Naive thymus-derived CD4-positive, alpha-beta T cell (primary cell): ENCODE measurements around the gene ERI3. TPM values are rescaled to one million over a fixed set of nuclear protein-coding genes. Genes with fewer than 3 reads are reported as not detected.

Experiments
- ATAC-seq: fragments of 150-1000 bp; cut with Tn5 transposase; 2 replicates; pipeline ENCODE4 v1.10.0; 2021; ENCODE audit warnings: mild to moderate bottlenecking, moderate library complexity
- CTCF ChIA-PET: fragments of 350-600 bp; sonication (Branson Sonifier 250); formaldehyde crosslinking; loops from one replicate; lab custom pipeline; 2021; ENCODE audit warnings: antibody characterized with exemption; lab: Charles Lee
- POLR2A ChIA-PET: fragments of 350-600 bp; sonication (Branson Sonifier 250); formaldehyde crosslinking; loops from one replicate; lab custom pipeline; 2021; ENCODE audit warnings: antibody characterized with exemption, inconsistent platforms; lab: Charles Lee
- DNase-seq, 9 donors: peaks; one replicate each; pipeline versions ENCODE4 v3.0.0 to v3.0.0-alpha.2; 2020 to 2022; ENCODE audit warnings: mixed read lengths in 1 of 9
- H3K27ac ChIP-seq: one replicate; pipeline ENCODE4 v1.7.0; 2013; ENCODE audit warnings: mild to moderate bottlenecking, low read depth, low read length, moderate library complexity
- H3K27me3 ChIP-seq, 2 donors: one replicate each; pipeline ENCODE4 v1.7.0; 2013; ENCODE audit warnings: low read length in 2 of 2, mild to moderate bottlenecking in 2 of 2, moderate library complexity in 2 of 2; ENCODE audit not compliant: control insufficient read depth in 2 of 2, insufficient read depth in 2 of 2
- H3K36me3 ChIP-seq, 3 experiments: 1 replicate in 2 of 3; 2 replicates in 1 of 3; pipeline ENCODE4 v1.7.0; 2013; ENCODE audit warnings: low read length in 3 of 3, mild to moderate bottlenecking in 3 of 3, moderate library complexity in 1 of 3; ENCODE audit not compliant: insufficient read depth in 3 of 3, control insufficient read depth in 2 of 3
- H3K4me1 ChIP-seq, 2 donors: one replicate each; pipeline ENCODE4 v1.7.0; 2013; ENCODE audit warnings: low read length in 2 of 2, mild to moderate bottlenecking in 2 of 2, moderate library complexity in 1 of 2; ENCODE audit not compliant: control insufficient read depth in 2 of 2, insufficient read depth in 2 of 2
- H3K4me3 ChIP-seq: 2 replicates; pipeline ENCODE4 v1.7.0; 2013; ENCODE audit warnings: mild to moderate bottlenecking, low read length
- H3K9me3 ChIP-seq, 3 experiments: 1 replicate in 2 of 3; 2 replicates in 1 of 3; pipeline ENCODE4 v1.7.0; 2013; ENCODE audit warnings: low read length in 3 of 3; ENCODE audit not compliant: control insufficient read depth in 2 of 3
- H3K27ac Mint-ChIP-seq, 9 donors: one replicate each; pipeline ENCODE4 v1.8.0; 2020 to 2022; ENCODE audit warnings: mixed read lengths in 9 of 9, mild to moderate bottlenecking in 8 of 9, moderate library complexity in 5 of 9, inconsistent platforms in 2 of 9
- H3K27me3 Mint-ChIP-seq, 5 donors: one replicate each; pipeline ENCODE4 v1.8.0; 2021 to 2022; ENCODE audit warnings: mixed read lengths in 5 of 5, mild to moderate bottlenecking in 1 of 5
- H3K36me3 Mint-ChIP-seq, 5 donors: one replicate each; pipeline ENCODE4 v1.8.0; 2020 to 2022; ENCODE audit warnings: mixed read lengths in 5 of 5, mild to moderate bottlenecking in 3 of 5, inconsistent platforms in 1 of 5
- H3K4me1 Mint-ChIP-seq, 7 donors: one replicate each; pipeline ENCODE4 v1.8.0; 2020 to 2022; ENCODE audit warnings: mixed read lengths in 7 of 7, mild to moderate bottlenecking in 3 of 7, inconsistent platforms in 1 of 7
- H3K4me3 Mint-ChIP-seq, 10 donors: one replicate each; pipeline ENCODE4 v1.8.0; 2020 to 2022; ENCODE audit warnings: mild to moderate bottlenecking in 10 of 10, mixed read lengths in 10 of 10, moderate library complexity in 6 of 10, inconsistent platforms in 2 of 10
- H3K9me3 Mint-ChIP-seq, 11 donors: one replicate each; pipeline ENCODE4 v1.8.0; 2020 to 2022; ENCODE audit warnings: mixed read lengths in 11 of 11, mild to moderate bottlenecking in 4 of 11, inconsistent platforms in 1 of 11, moderate library complexity in 1 of 11
- intact Hi-C, 2 donors: fragments of 100-400 bp; cut with micrococcal nuclease; formaldehyde crosslinking; loops; one replicate each; pipeline ENCODE4 v1.15.1; 2023
- polyA plus RNA-seq, 2 donors: library from polyadenylated mRNA; unstranded; fragments of 300-500 nt; fragmentation: Illumina TruSeq; gene quantifications; one replicate each; pipeline ENCODE4 v1.2.3, GENCODE V29; 2021
- total RNA-seq, 6 experiments: library from RNA in 5 of 6; stranded (reverse) in 5 of 6; gene quantifications; 1 replicate in 5 of 6; 2 replicates in 1 of 6; pipeline ENCODE4 v1.2.3 and lab custom pipeline; 2021 to 2026

The ERI3 gene
- total and polyA plus RNA-seq, 7 experiments from 2014 or later: 28.7 to 40.4 (median 36.2) TPM

- peaks cover 10 to 33% (median 25%) of the 10 kb centered on the region in 7 donors for H3K4me1 Mint-ChIP-seq
- peaks cover 0 to 14% (median 8%) of the 10 kb centered on the region in 5 donors for H3K36me3 Mint-ChIP-seq
- peak overlapping the region in 8 of 10 donors; percentile 6 to 61 (median 28) for H3K4me3 Mint-ChIP-seq
- Histone ChIP-seq H3K27ac (no peak overlapping the region), H3K4me3 (no peak overlapping the region), H3K4me1 (peaks cover 0 to 17% of the 10 kb centered on the region in 2 donors), H3K27me3 (no peaks in the 10 kb centered on the region), H3K9me3 (no peaks in the 10 kb centered on the region), H3K36me3 (peaks cover 0 to 3% (median 0%) of the 10 kb centered on the region in 3 experiments)
- intact Hi-C loops: no loop called here
- no peak for DNase-seq
- peak overlapping the region in 4 of 9 donors; percentile 8 to 68 (median 37) for H3K27ac Mint-ChIP-seq
- CTCF ChIA-PET: interaction anchor here (0.6 kb wide), 1 partner anchor 38 kb away, joined by 4 read pairs; no protein-coding TSS in a partner anchor
- H3K27me3 Mint-ChIP-seq: no peaks in the 10 kb centered on the region
- ATAC-seq: no peak
- H3K9me3 Mint-ChIP-seq: no peaks in the 10 kb centered on the region
- POLR2A ChIA-PET: no interaction called here
These were observed 81.3 kb downstream of the ERI3 start for GRCh38 chr1:44273560-44274350.

DNA sequence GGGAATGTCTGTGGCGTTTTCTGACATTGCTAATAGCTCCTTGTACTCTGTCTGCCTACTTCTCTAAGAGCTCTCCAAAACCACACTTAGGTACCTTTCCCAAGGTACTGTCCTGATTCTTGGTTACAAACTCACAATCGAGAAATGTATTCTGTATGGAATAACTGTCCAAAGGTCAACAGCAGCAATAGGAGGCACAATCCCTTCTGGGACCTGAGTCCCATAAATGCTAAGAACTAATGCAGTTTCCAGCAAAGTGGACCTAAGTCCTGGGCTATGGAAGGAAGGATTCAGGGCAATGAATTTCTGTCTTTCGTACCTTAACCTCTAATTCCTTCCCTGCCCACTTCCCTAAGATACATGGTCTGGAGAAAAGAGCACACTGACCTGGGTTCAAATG is 82.1 kb downstream of the ERI3 start:
- ATAC-seq: no peak

GRCh38 chr1:44271646-44272045 is 83.4 kb downstream of the ERI3 start:
- POLR2A ChIA-PET: no interaction called here
- DNase-seq: no peak
- H3K4me3 Mint-ChIP-seq: no peak overlapping the region
- H3K27ac ChIP-seq: no peak overlapping the region
- H3K9me3 Mint-ChIP-seq: no peaks in the 10 kb centered on the region
- H3K27ac Mint-ChIP-seq: peak overlapping the region in 2 of 9 donors; percentile 18 to 44
- no peaks in the 10 kb centered on the region for H3K9me3 ChIP-seq
- intact Hi-C loops: no loop called here
- CTCF ChIA-PET: no interaction called here
- no peaks in the 10 kb centered on the region for H3K27me3 ChIP-seq
- ATAC-seq: no peak
- H3K27me3 Mint-ChIP-seq: no peaks in the 10 kb centered on the region
- peaks cover 0 to 3% (median 0%) of the 10 kb centered on the region in 3 experiments for H3K36me3 ChIP-seq
- peaks cover 10 to 44% (median 27%) of the 10 kb centered on the region in 7 donors for H3K4me1 Mint-ChIP-seq
- peaks cover 0 to 16% (median 8%) of the 10 kb centered on the region in 5 donors for H3K36me3 Mint-ChIP-seq
- H3K4me1 ChIP-seq: peaks cover 0 to 17% of the 10 kb centered on the region in 2 donors
- H3K4me3 ChIP-seq: no peak overlapping the region

More for the DNA sequence above, 82.1 kb downstream of the ERI3 start:
- H3K4me1 ChIP-seq: peaks cover 0 to 17% of the 10 kb centered on the region in 2 donors
- H3K4me3 Mint-ChIP-seq: no peak overlapping the region
- intact Hi-C loops: no loop called here
- H3K27ac ChIP-seq: no peak overlapping the region
- no peaks in the 10 kb centered on the region for H3K27me3 ChIP-seq
- peaks cover 0 to 3% (median 0%) of the 10 kb centered on the region in 3 experiments for H3K36me3 ChIP-seq
- DNase-seq: no peak
- H3K36me3 Mint-ChIP-seq: peaks cover 0 to 14% (median 8%) of the 10 kb centered on the region in 5 donors
- ChIA-PET CTCF (no interaction called here), POLR2A (no interaction called here)
- H3K27me3 Mint-ChIP-seq: no peaks in the 10 kb centered on the region
- H3K9me3 ChIP-seq: no peaks in the 10 kb centered on the region
- H3K4me3 ChIP-seq: no peak overlapping the region
- H3K4me1 Mint-ChIP-seq: peaks cover 10 to 37% (median 25%) of the 10 kb centered on the region in 7 donors
- no peaks in the 10 kb centered on the region for H3K9me3 Mint-ChIP-seq
- H3K27ac Mint-ChIP-seq: no peak overlapping the region

GRCh38 chr1:44270686-44271628 is 84.1 kb downstream of the ERI3 start:
- intact Hi-C loops: no loop called here
- H3K4me1 ChIP-seq: peaks cover 0 to 17% of the 10 kb centered on the region in 2 donors
- H3K4me1 Mint-ChIP-seq: peaks cover 10 to 50% (median 31%) of the 10 kb centered on the region in 7 donors
- POLR2A ChIA-PET: no interaction called here
- peaks cover 0 to 3% (median 0%) of the 10 kb centered on the region in 3 experiments for H3K36me3 ChIP-seq
- H3K9me3 Mint-ChIP-seq: no peaks in the 10 kb centered on the region
- H3K4me3 Mint-ChIP-seq: no peak overlapping the region
- no peaks in the 10 kb centered on the region for H3K27me3 Mint-ChIP-seq
- no peak for ATAC-seq
- H3K27ac Mint-ChIP-seq: no peak overlapping the region
- H3K27me3 ChIP-seq: no peaks in the 10 kb centered on the region
- no peak overlapping the region for H3K27ac ChIP-seq
- H3K4me3 ChIP-seq: no peak overlapping the region
- CTCF ChIA-PET: interaction anchor here (1.0 kb wide), 1 partner anchor 54 kb away, joined by 3 read pairs; no protein-coding TSS in a partner anchor
- DNase-seq: no peak
- H3K36me3 Mint-ChIP-seq: peaks cover 0 to 17% (median 8%) of the 10 kb centered on the region in 5 donors
- H3K9me3 ChIP-seq: no peaks in the 10 kb centered on the region

- ChIA-PET CTCF (interaction anchor here (0.6 kb wide), 1 partner anchor 8 kb away, joined by 4 read pairs; no protein-coding TSS in a partner anchor), POLR2A (interaction anchor here (0.6 kb wide), 1 partner anchor 85 kb away, joined by 3 read pairs; no protein-coding TSS in a partner anchor)
- no peaks in the 10 kb centered on the region for H3K27me3 Mint-ChIP-seq
- no peak for DNase-seq
- peaks cover 0 to 15% (median 3%) of the 10 kb centered on the region in 5 donors for H3K36me3 Mint-ChIP-seq
- no peaks in the 10 kb centered on the region for H3K9me3 Mint-ChIP-seq
- no peaks in the 10 kb centered on the region for H3K36me3 ChIP-seq
- no peak overlapping the region for H3K27ac ChIP-seq
- peaks cover 16 to 45% (median 30%) of the 10 kb centered on the region in 7 donors for H3K4me1 Mint-ChIP-seq
- H3K9me3 ChIP-seq: no peaks in the 10 kb centered on the region
- H3K27ac Mint-ChIP-seq: no peak overlapping the region
- H3K4me3 ChIP-seq: no peak overlapping the region
- no peak for ATAC-seq
- intact Hi-C loops: no loop called here
- no peaks in the 10 kb centered on the region for H3K27me3 ChIP-seq
- no peaks in the 10 kb centered on the region for H3K4me1 ChIP-seq
- H3K4me3 Mint-ChIP-seq: no peak overlapping the region
These were observed 87.0 kb downstream of the ERI3 start for GRCh38 chr1:44268054-44268453.

GRCh38 chr1:44267438-44267837 is 87.6 kb downstream of the ERI3 start:
- peaks cover 0 to 19% (median 3%) of the 10 kb centered on the region in 5 donors for H3K36me3 Mint-ChIP-seq
- DNase-seq: no peak
- intact Hi-C loops: no loop called here
- no peak for ATAC-seq
- Histone ChIP-seq H3K4me1 (no peaks in the 10 kb centered on the region), H3K27me3 (no peaks in the 10 kb centered on the region), H3K27ac (no peak overlapping the region), H3K36me3 (no peaks in the 10 kb centered on the region), H3K4me3 (no peak overlapping the region), H3K9me3 (no peaks in the 10 kb centered on the region)
- ChIA-PET CTCF (interaction anchor here (0.9 kb wide), 1 partner anchor 50 kb away, joined by 3 read pairs; no protein-coding TSS in a partner anchor), POLR2A (interaction anchor here (0.5 kb wide), 1 partner anchor 182 kb away, joined by 3 read pairs; no protein-coding TSS in a partner anchor)
- no peak overlapping the region for H3K4me3 Mint-ChIP-seq
- H3K27ac Mint-ChIP-seq: no peak overlapping the region
- peaks cover 17 to 45% (median 30%) of the 10 kb centered on the region in 7 donors for H3K4me1 Mint-ChIP-seq
- no peaks in the 10 kb centered on the region for H3K27me3 Mint-ChIP-seq
- H3K9me3 Mint-ChIP-seq: no peaks in the 10 kb centered on the region
